ENCODE results near the gene DAND5. TPM values are rescaled to one million over a fixed set of nuclear protein-coding genes. Genes with fewer than 3 reads are reported as not detected.

Gene DAND5
- total and polyA plus RNA-seq, 7 donors, result 0.13 to 2.0 (median 1.7) TPM; not detected in 2

- Histone ChIP-seq H3K9me3 (no peaks in the 10 kb centered on the region), H3K4me1 (peaks cover 0 to 93% (median 89%) of the 10 kb centered on the region in 4 donors), H3K27ac (peak overlapping the region; percentile 92 to 98 (median 98)), H3K27me3 (no peaks in the 10 kb centered on the region), H3K36me3 (peaks cover 0 to 6% (median 0%) of the 10 kb centered on the region in 4 donors), H3K4me3 (peak overlapping the region in 3 of 4 donors; percentile 37 to 51 (median 49))
- DNase-seq, result no peak
- TF ChIP-seq POLR2A (IDR thresholded peaks at IDR 0.05) (no peak), POLR2AphosphoS5 (IDR thresholded peaks at IDR 0.05) (no peak), CTCF (IDR thresholded peaks at IDR 0.05) (no peak), EP300 (IDR thresholded peaks at IDR 0.05) (no peak)
- WGBS, 2 donors, result 91 to 92% methylated on average over 19 of the region's 19 CpGs
- intact Hi-C loops (cut with DNase I), result no loop called here
These were observed 31.8 kb downstream of the DAND5 start for GRCh38 chr19:13001166-13001501.

- no peaks in the 10 kb centered on the region for H3K9me3 ChIP-seq
- intact Hi-C loops (cut with DNase I), result no loop called here
- WGBS, 2 donors, result 80 to 83% methylated on average over 41 of the region's 41 CpGs
- H3K36me3 ChIP-seq, result peaks cover 0 to 6% (median 0%) of the 10 kb centered on the region in 4 donors
- peaks cover 0 to 98% (median 93%) of the 10 kb centered on the region in 4 donors for H3K4me1 ChIP-seq
- peak; percentile 74 for DNase-seq
- peak in 1 of 2 donors; percentile 10 for TF ChIP-seq POLR2A (IDR thresholded peaks at IDR 0.05)
- TF ChIP-seq POLR2AphosphoS5 (IDR thresholded peaks at IDR 0.05), result peak in 2 of 4 donors; percentile 9 to 69
- TF ChIP-seq EP300 (IDR thresholded peaks at IDR 0.05), result no peak
- no peak for TF ChIP-seq CTCF (IDR thresholded peaks at IDR 0.05)
- H3K27me3 ChIP-seq, result no peaks in the 10 kb centered on the region
- peak overlapping the region; percentile 92 to 98 (median 98) for H3K27ac ChIP-seq
- peak overlapping the region; percentile 37 to 51 (median 43) for H3K4me3 ChIP-seq
These were observed 32.3 kb downstream of the DAND5 start for GRCh38 chr19:13001502-13002165.

- Histone ChIP-seq H3K27ac (peak overlapping the region; percentile 92 to 98 (median 98)), H3K4me1 (peaks cover 0 to 99% (median 94%) of the 10 kb centered on the region in 4 donors), H3K9me3 (no peaks in the 10 kb centered on the region), H3K27me3 (no peaks in the 10 kb centered on the region), H3K4me3 (peak overlapping the region; percentile 37 to 51 (median 43)), H3K36me3 (peaks cover 0 to 6% (median 0%) of the 10 kb centered on the region in 4 donors)
- TF ChIP-seq EP300 (IDR thresholded peaks at IDR 0.05), result no peak
- TF ChIP-seq POLR2AphosphoS5 (IDR thresholded peaks at IDR 0.05), result peak; percentile 31 to 71 (median 44)
- no peak for TF ChIP-seq POLR2A (IDR thresholded peaks at IDR 0.05)
- TF ChIP-seq CTCF (IDR thresholded peaks at IDR 0.05), result no peak
- WGBS, 2 donors, result 76 to 85% methylated on average over 29 of the region's 29 CpGs
- intact Hi-C loops (cut with DNase I), result no loop called here
- DNase-seq, result peak; percentile 96
These were observed 33.0 kb downstream of the DAND5 start for GRCh38 chr19:13002166-13002898.

GRCh38 chr19:13003081-13003480 is 33.7 kb downstream of the DAND5 start:
- peak overlapping the region; percentile 37 to 51 (median 43) for H3K4me3 ChIP-seq
- H3K4me1 ChIP-seq, result peaks cover 0 to 99% (median 94%) of the 10 kb centered on the region in 4 donors
- 88% methylated on average over 15 of the region's 15 CpGs for WGBS, 2 donors
- H3K36me3 ChIP-seq, result peaks cover 0 to 6% (median 0%) of the 10 kb centered on the region in 4 donors
- H3K27me3 ChIP-seq, result no peaks in the 10 kb centered on the region
- no peaks in the 10 kb centered on the region for H3K9me3 ChIP-seq
- DNase-seq, result peak; percentile 68
- intact Hi-C loops (cut with DNase I), result no loop called here
- TF ChIP-seq CTCF (IDR thresholded peaks at IDR 0.05), result no peak
- TF ChIP-seq EP300 (IDR thresholded peaks at IDR 0.05), result no peak
- TF ChIP-seq POLR2A (IDR thresholded peaks at IDR 0.05), result no peak
- TF ChIP-seq POLR2AphosphoS5 (IDR thresholded peaks at IDR 0.05), result no peak
- peak overlapping the region; percentile 92 to 98 (median 98) for H3K27ac ChIP-seq

Data from sigmoid colon (tissue), 7 donors.